ENCODE data around the gene TMEM163. TPM values are rescaled to one million over a fixed set of nuclear protein-coding genes. Genes with fewer than 3 reads are reported as not detected.

TMEM163 gene
- total and polyA plus RNA-seq, 8 donors: 3.9 to 48.4 (median 14.0) TPM

DNA sequence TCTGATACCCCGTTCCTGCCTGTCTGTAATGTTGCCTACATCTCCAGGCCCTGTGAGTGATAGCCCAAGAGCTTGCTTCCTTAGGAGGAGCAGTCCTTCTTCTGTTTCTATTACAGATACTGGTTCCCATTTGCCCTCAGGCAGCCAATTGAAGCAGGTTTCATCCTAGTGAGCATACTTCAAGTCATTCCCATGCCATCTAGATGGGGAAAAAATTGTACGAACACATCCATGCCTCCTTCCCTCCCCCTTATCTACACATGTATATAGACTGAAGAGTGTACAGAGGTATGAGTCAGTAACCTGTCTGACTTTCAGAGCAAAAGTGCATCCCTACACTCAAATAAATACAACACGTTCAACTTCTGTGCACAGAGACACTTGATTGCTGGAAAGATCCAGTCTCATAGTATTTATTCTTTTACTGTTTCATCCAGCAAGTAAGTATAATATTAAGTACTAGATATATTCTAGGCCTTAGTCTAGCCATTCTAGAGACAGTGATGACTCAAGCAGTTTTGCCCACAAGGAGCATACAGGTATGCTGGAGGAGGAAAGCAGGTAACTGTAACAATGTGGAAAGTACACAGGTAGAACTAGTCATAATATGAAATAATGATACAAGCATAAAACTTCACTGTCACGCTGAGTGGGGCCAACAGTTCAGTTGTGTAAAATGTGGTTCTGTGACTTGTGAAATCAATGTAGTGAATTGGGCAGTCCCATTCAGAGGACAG is 311.5 kb downstream of the TMEM163 start:
- H3K4me1 ChIP-seq: peaks cover 6 to 50% of the 10 kb centered on the region in 2 donors
- no peaks in the 10 kb centered on the region for H3K9me3 ChIP-seq
- H3K36me3 ChIP-seq: peaks cover 0 to 14% of the 10 kb centered on the region in 2 donors
- no peaks in the 10 kb centered on the region for H3K27me3 ChIP-seq
- no peak overlapping the region for H3K27ac ChIP-seq
- DNase-seq (no peak), ATAC-seq (peak; percentile 12)
- intact Hi-C loops (cut with DNase I): loop anchor here in 1 of 2 donors (10.0 kb wide), 1 partner anchor 153 kb away; the partner anchor contains the start of gene MGAT5
- TF ChIP-seq, protein P1, sequence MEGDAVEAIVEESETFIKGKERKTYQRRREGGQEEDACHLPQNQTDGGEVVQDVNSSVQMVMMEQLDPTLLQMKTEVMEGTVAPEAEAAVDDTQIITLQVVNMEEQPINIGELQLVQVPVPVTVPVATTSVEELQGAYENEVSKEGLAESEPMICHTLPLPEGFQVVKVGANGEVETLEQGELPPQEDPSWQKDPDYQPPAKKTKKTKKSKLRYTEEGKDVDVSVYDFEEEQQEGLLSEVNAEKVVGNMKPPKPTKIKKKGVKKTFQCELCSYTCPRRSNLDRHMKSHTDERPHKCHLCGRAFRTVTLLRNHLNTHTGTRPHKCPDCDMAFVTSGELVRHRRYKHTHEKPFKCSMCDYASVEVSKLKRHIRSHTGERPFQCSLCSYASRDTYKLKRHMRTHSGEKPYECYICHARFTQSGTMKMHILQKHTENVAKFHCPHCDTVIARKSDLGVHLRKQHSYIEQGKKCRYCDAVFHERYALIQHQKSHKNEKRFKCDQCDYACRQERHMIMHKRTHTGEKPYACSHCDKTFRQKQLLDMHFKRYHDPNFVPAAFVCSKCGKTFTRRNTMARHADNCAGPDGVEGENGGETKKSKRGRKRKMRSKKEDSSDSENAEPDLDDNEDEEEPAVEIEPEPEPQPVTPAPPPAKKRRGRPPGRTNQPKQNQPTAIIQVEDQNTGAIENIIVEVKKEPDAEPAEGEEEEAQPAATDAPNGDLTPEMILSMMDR (IDR thresholded peaks at IDR 0.05): no peak
- H3K4me3 ChIP-seq: no peak overlapping the region

DNA sequence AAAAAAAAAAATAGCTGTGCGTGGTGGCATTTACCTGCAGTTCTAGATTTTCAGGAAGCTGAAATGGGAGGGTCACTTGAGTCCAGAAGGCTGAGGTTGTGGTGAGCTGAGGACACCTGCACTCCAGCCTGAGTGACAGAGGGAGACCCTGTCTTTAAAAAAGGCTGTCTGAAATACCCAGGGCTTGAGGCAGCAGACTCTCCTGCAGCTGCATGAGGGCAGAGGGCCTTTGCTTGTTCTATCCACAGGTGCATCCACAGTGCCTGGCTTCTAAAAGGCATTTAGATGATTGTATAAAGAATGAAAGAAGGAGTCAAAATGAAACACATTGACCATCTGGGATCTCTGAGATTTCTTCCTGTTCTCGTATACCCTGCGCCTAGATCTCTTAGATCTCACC is 312.1 kb downstream of the TMEM163 start:
- TF ChIP-seq, protein P1 (IDR thresholded peaks at IDR 0.05): no peak
- no peak overlapping the region for H3K4me3 ChIP-seq
- no peak overlapping the region for H3K27ac ChIP-seq
- intact Hi-C loops (cut with DNase I): loop anchor here in 1 of 2 donors (10.0 kb wide), 1 partner anchor 152 kb away; the partner anchor contains the start of gene MGAT5
- no peaks in the 10 kb centered on the region for H3K9me3 ChIP-seq
- H3K4me1 ChIP-seq: peaks cover 5 to 50% of the 10 kb centered on the region in 2 donors
- DNase-seq (no peak), ATAC-seq (no peak)
- H3K36me3 ChIP-seq: peaks cover 0 to 14% of the 10 kb centered on the region in 2 donors
- no peaks in the 10 kb centered on the region for H3K27me3 ChIP-seq

DNA sequence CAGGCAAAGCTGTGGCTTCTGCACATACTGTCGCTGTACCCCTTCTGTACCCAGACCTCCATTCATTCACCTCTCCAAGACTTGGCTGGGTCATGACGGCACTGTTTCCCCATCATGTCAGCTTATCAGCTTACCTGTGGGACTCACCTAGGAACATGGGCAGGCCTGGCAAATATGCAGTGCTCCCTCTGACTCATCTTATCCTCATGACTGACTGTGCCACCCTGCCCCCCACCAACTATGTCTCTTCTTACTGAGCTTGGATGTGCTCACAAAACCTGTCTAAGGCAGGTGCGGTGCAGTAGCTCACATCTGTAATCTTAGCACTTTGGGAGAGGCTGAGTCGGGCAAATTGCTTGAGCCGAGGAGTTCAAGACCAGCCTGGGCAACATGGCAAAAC is 312.5 kb downstream of the TMEM163 start:
- Histone ChIP-seq H3K27me3 (no peaks in the 10 kb centered on the region), H3K36me3 (peaks cover 0 to 14% of the 10 kb centered on the region in 2 donors), H3K4me1 (peaks cover 3 to 46% of the 10 kb centered on the region in 2 donors), H3K9me3 (no peaks in the 10 kb centered on the region), H3K27ac (no peak overlapping the region), H3K4me3 (no peak overlapping the region)
- intact Hi-C loops (cut with DNase I): loop anchor here in 1 of 2 donors (10.0 kb wide), 1 partner anchor 152 kb away; the partner anchor contains the start of gene MGAT5
- no peak for DNase-seq
- TF ChIP-seq, protein P1 (IDR thresholded peaks at IDR 0.05): no peak
- peak; percentile 19 for ATAC-seq

Other genes with a start within 250 kb of the TMEM163 start
- gene ACMSD, start 119.6 kb upstream of the TMEM163 start, total RNA-seq: not detected
- gene ACMSD, start 119.6 kb upstream of the TMEM163 start, polyA plus RNA-seq (ENCODE audit: insufficient read length in 6 of 6): 1 to 10 TPM; 1.0 to 2.0 (median 1.7) TPM
- 10 to 100 TPM; 29.3 to 40.6 TPM for gene CCNT2, start 199.8 kb upstream of the TMEM163 start, total RNA-seq
- 10 to 100 TPM; 76.3 to 91.4 (median 88.0) TPM for gene CCNT2, start 199.8 kb upstream of the TMEM163 start, polyA plus RNA-seq (ENCODE audit: insufficient read length in 6 of 6)

Data from left lung (tissue), 10 donors.